H1 (cell line): ENCODE results near the gene LOC128125822.

Experiments
- BCL11A ChIP-seq, 2 experiments: IDR thresholded peaks; one replicate each; pipeline ENCODE4 v1.6.1; 2011; ENCODE audit warnings: low read depth in 2 of 2, low read length in 2 of 2, mild to moderate bottlenecking in 2 of 2
- CBX5 ChIP-seq: fragments of 300-800, 300-1000 bp; sonication (generic); IDR thresholded peaks from 2 replicates; pipeline ENCODE4 v1.7.1; 2016; ENCODE audit warnings: antibody characterized with exemption, low read length, low read depth
- CEBPB ChIP-seq: IDR thresholded peaks from 2 replicates; pipeline ENCODE4 v1.6.1; 2012; ENCODE audit warnings: low read depth, low read length
- KDM1A ChIP-seq: fragments of 200-600, 300-600 bp; sonication (generic); IDR thresholded peaks from 2 replicates; pipeline ENCODE4 v1.7.1; 2016; ENCODE audit warnings: mild to moderate bottlenecking, low read length, borderline replicate concordance
- MAFK ChIP-seq: IDR thresholded peaks from 2 replicates; pipeline ENCODE4 v1.6.1; 2012; ENCODE audit warnings: low read depth, mild to moderate bottlenecking, improper control_type of control experiment, low read length
- NANOG ChIP-seq: IDR thresholded peaks from 2 replicates; pipeline ENCODE4 v1.6.1; 2011; ENCODE audit warnings: low read length, low read depth, mild to moderate bottlenecking, inconsistent platforms; ENCODE audit not compliant: insufficient read depth, poor library complexity, severe bottlenecking
- RBBP5 ChIP-seq: IDR thresholded peaks from 2 replicates; pipeline ENCODE4 v1.7.1; 2012; ENCODE audit warnings: low read depth, mild to moderate bottlenecking, inconsistent platforms, low read length, moderate library complexity, borderline replicate concordance
- RFX5 ChIP-seq: IDR thresholded peaks from 2 replicates; pipeline ENCODE4 v1.6.1; 2011; ENCODE audit warnings: low read depth, low read length, improper control_type of control experiment, borderline replicate concordance
- SAP30 ChIP-seq: fragments of 300-600 bp; sonication (generic); IDR thresholded peaks from 2 replicates; pipeline ENCODE4 v1.7.1; 2012; ENCODE audit warnings: low read length, moderate library complexity, mild to moderate bottlenecking, inconsistent platforms; ENCODE audit not compliant: insufficient read depth, insufficient replicate concordance
- SIRT6 ChIP-seq: IDR thresholded peaks from one replicate; pipeline ENCODE4 v1.7.1; 2012; ENCODE audit warnings: low read length, inconsistent platforms
- SP2 ChIP-seq: IDR thresholded peaks from 2 replicates; pipeline ENCODE4 v1.6.1; 2012; ENCODE audit warnings: mild to moderate bottlenecking, low read length, inconsistent platforms
- TAF7 ChIP-seq: optimal IDR thresholded peaks from 2 replicates; pipeline ENCODE3; 2011; ENCODE audit warnings: low read depth, mild to moderate bottlenecking, inconsistent platforms, low read length, moderate library complexity, borderline replicate concordance
- TBP ChIP-seq: IDR thresholded peaks from 2 replicates; pipeline ENCODE4 v1.6.1; 2011; ENCODE audit warnings: low read depth, low read length, improper control_type of control experiment
- TEAD4 ChIP-seq: IDR thresholded peaks from 2 replicates; pipeline ENCODE4 v1.6.1; 2012; ENCODE audit warnings: low read depth, low read length, inconsistent platforms, mixed read lengths

The LOC128125822 gene

GRCh38 chr6:63573076-63573898 lies 1.0 kb downstream of the LOC128125822 start (continued):
- TF ChIP-seq TBP: peak; percentile 93
- no peak for TF ChIP-seq SAP30
- TF ChIP-seq MAFK: no peak
- no peak for TF ChIP-seq RFX5
- TF ChIP-seq BCL11A (IDR thresholded peaks at IDR 0.05; ENCODE audit: low read depth in 2 of 2, low read length in 2 of 2): no peak
- TF ChIP-seq SP2: no peak
- no peak for TF ChIP-seq RBBP5
- no peak for TF ChIP-seq CBX5
- TF ChIP-seq CEBPB: no peak
- no peak for TF ChIP-seq KDM1A
- no peak for TF ChIP-seq NANOG
- TF ChIP-seq TEAD4: peak; percentile 62
- TF ChIP-seq SIRT6: no peak
- TF ChIP-seq TAF7: no peak
